SK-N-MC (cell line): ENCODE measurements around the gene KPNB1.

Experiments
- DNase-seq: peaks from one replicate; pipeline ENCODE4 v3.0.0-alpha.2; 2011; ENCODE audit warnings: low read depth, low spot score
- H3K27ac ChIP-seq: fragments of 200-600 bp; sonication (generic); 2 replicates; pipeline ENCODE4 v1.5.1; 2016; ENCODE audit warnings: mixed run types
- H3K36me3 ChIP-seq: fragments of 200-600 bp; sonication (generic); 2 replicates; pipeline ENCODE4 v1.6.1; 2017; ENCODE audit warnings: antibody characterized with exemption, low read length, mixed read lengths; ENCODE audit not compliant: insufficient read depth
- H3K4me3 ChIP-seq: fragments of 200-600 bp; sonication (generic); 2 replicates; pipeline ENCODE4 v1.5.1; 2016
- H3K9ac ChIP-seq: fragments of 200-600 bp; sonication (generic); 2 replicates; pipeline ENCODE4 v1.8.0; 2017; ENCODE audit warnings: mixed run types, mixed read lengths; ENCODE audit not compliant: insufficient read length
- H3K9me3 ChIP-seq: fragments of 200-600 bp; sonication (generic); 2 replicates; pipeline ENCODE4 v1.6.1; 2017; ENCODE audit warnings: low read depth, mild to moderate bottlenecking, antibody characterized with exemption, low read length, moderate library complexity, mixed read lengths
- EZH2 ChIP-seq: fragments of 200-600 bp; sonication (generic); IDR thresholded peaks from one replicate; pipeline ENCODE4 v1.6.1; 2017; ENCODE audit warnings: antibody characterized with exemption
- FOXP2 ChIP-seq: optimal IDR thresholded peaks from 2 replicates; pipeline ENCODE3; 2011; ENCODE audit warnings: mild to moderate bottlenecking, moderate library complexity; ENCODE audit not compliant: insufficient read depth; ENCODE audit errors: extremely low read length, control extremely low read depth
- POLR2AphosphoS5 ChIP-seq: IDR thresholded peaks from 2 replicates; pipeline ENCODE4 v1.6.1; 2012; ENCODE audit warnings: mild to moderate bottlenecking, low read depth, low read length, borderline replicate concordance

KPNB1 gene

GRCh38 chr17:47632991-47633390 is 16.7 kb upstream of the KPNB1 start:
- Histone ChIP-seq H3K9me3 (no peaks in the 10 kb centered on the region), H3K27ac (no peak overlapping the region), H3K4me3 (no peak overlapping the region), H3K36me3 (no peaks in the 10 kb centered on the region), H3K9ac (no peak overlapping the region)
- TF ChIP-seq FOXP2 (no peak), EZH2 (no peak), POLR2AphosphoS5 (no peak)
- DNase-seq: no peak

GRCh38 chr17:47633996-47634395 is 15.7 kb upstream of the KPNB1 start:
- no peak for DNase-seq
- Histone ChIP-seq H3K9me3 (no peaks in the 10 kb centered on the region), H3K9ac (no peak overlapping the region), H3K36me3 (no peaks in the 10 kb centered on the region), H3K27ac (no peak overlapping the region), H3K4me3 (no peak overlapping the region)
- no peak for TF ChIP-seq POLR2AphosphoS5
- no peak for TF ChIP-seq FOXP2
- TF ChIP-seq EZH2: no peak

- no peak overlapping the region for H3K27ac ChIP-seq
- no peaks in the 10 kb centered on the region for H3K36me3 ChIP-seq
- H3K9ac ChIP-seq: no peak overlapping the region
- no peak for DNase-seq
- H3K9me3 ChIP-seq: no peaks in the 10 kb centered on the region
- no peak for TF ChIP-seq EZH2
- H3K4me3 ChIP-seq: no peak overlapping the region
Measured at GRCh38 chr17:47634870-47635269, 14.8 kb upstream of the KPNB1 start.

GRCh38 chr17:47635734-47636133 is 14.0 kb upstream of the KPNB1 start:
- Histone ChIP-seq H3K9ac (no peak overlapping the region), H3K27ac (no peak overlapping the region), H3K36me3 (no peaks in the 10 kb centered on the region), H3K9me3 (no peaks in the 10 kb centered on the region), H3K4me3 (no peak overlapping the region)
- TF ChIP-seq EZH2: no peak
- no peak for DNase-seq

GRCh38 chr17:47636273-47637030 is 13.3 kb upstream of the KPNB1 start:
- Histone ChIP-seq H3K9me3 (no peaks in the 10 kb centered on the region), H3K36me3 (no peaks in the 10 kb centered on the region), H3K9ac (no peak overlapping the region), H3K4me3 (no peak overlapping the region), H3K27ac (no peak overlapping the region)
- TF ChIP-seq FOXP2 (no peak), POLR2AphosphoS5 (no peak), EZH2 (no peak)
- DNase-seq: no peak

- H3K36me3 ChIP-seq: no peaks in the 10 kb centered on the region
Measured at GRCh38 chr17:47638903-47639302, 10.8 kb upstream of the KPNB1 start.

GRCh38 chr17:47640076-47640475 is 9.6 kb upstream of the KPNB1 start:
- no peak for TF ChIP-seq EZH2
- no peak for TF ChIP-seq FOXP2
- no peak for TF ChIP-seq POLR2AphosphoS5

More at GRCh38 chr17:47638903-47639302, 10.8 kb upstream of the KPNB1 start:
- DNase-seq: no peak
- H3K27ac ChIP-seq: no peak overlapping the region
- TF ChIP-seq EZH2 (no peak), FOXP2 (no peak), POLR2AphosphoS5 (no peak)
- no peak overlapping the region for H3K4me3 ChIP-seq
- H3K9me3 ChIP-seq: no peaks in the 10 kb centered on the region
- H3K9ac ChIP-seq: no peak overlapping the region

GRCh38 chr17:47641202-47641601 is 8.5 kb upstream of the KPNB1 start:
- H3K27ac ChIP-seq: no peak overlapping the region
- H3K9ac ChIP-seq: no peak overlapping the region
- H3K36me3 ChIP-seq: no peaks in the 10 kb centered on the region
- TF ChIP-seq FOXP2: no peak
- no peak for TF ChIP-seq POLR2AphosphoS5
- no peak for TF ChIP-seq EZH2
- no peak for DNase-seq
- no peaks in the 10 kb centered on the region for H3K9me3 ChIP-seq
- no peak overlapping the region for H3K4me3 ChIP-seq

More at GRCh38 chr17:47640076-47640475, 9.6 kb upstream of the KPNB1 start:
- Histone ChIP-seq H3K36me3 (no peaks in the 10 kb centered on the region), H3K9me3 (no peaks in the 10 kb centered on the region), H3K4me3 (no peak overlapping the region), H3K27ac (no peak overlapping the region), H3K9ac (no peak overlapping the region)
- DNase-seq: no peak

GRCh38 chr17:47643116-47643515 is 6.6 kb upstream of the KPNB1 start:
- Histone ChIP-seq H3K9ac (no peak overlapping the region), H3K27ac (no peak overlapping the region), H3K9me3 (no peaks in the 10 kb centered on the region), H3K4me3 (no peak overlapping the region), H3K36me3 (no peaks in the 10 kb centered on the region)
- TF ChIP-seq POLR2AphosphoS5 (no peak), EZH2 (no peak), FOXP2 (no peak)
- no peak for DNase-seq
